Activated CD4-positive, alpha-beta T cell treated with anti-CD3 and anti-CD28 coated beads for 24 hours (primary cell): ENCODE data around the gene GSTM1.
"Not testable (repeated sequence)": the region's sequence is repeated elsewhere in the genome, so short reads cannot be mapped to it uniquely, and the experiment has no call there.

ENCODE experiments used
- DNase-seq, 2 donors: peaks; one replicate each; pipeline ENCODE4 v3.0.0-alpha.2; 2020; ENCODE audit warnings: low read depth in 2 of 2

Gene GSTM1

GRCh38 chr1:109697861-109698260, 10.2 kb downstream of the GSTM1 start:
- not testable (repeated sequence) for DNase-seq

GRCh38 chr1:109702940-109703339, 15.3 kb downstream of the GSTM1 start:
- not testable (repeated sequence) for DNase-seq

- no peak for DNase-seq
Measured at GRCh38 chr1:109704173-109704572, 16.6 kb downstream of the GSTM1 start.

GRCh38 chr1:109705411-109705810, 17.8 kb downstream of the GSTM1 start:
- no peak for DNase-seq

GRCh38 chr1:109708949-109709348, 21.3 kb downstream of the GSTM1 start:
- DNase-seq, result not testable (repeated sequence)

- DNase-seq, result not testable (repeated sequence)
Measured at GRCh38 chr1:109709822-109710221, 22.2 kb downstream of the GSTM1 start.

GRCh38 chr1:109711593-109712320, 24.1 kb downstream of the GSTM1 start, which contains the start of gene GSTM5:
GSTM5 (plus strand) TSS chr1:109712251; CDS start chr1:109712313, 62 bp downstream.
- DNase-seq, result not testable (repeated sequence)

- no peak for DNase-seq
Measured at GRCh38 chr1:109712321-109712864, 24.8 kb downstream of the GSTM1 start.

GRCh38 chr1:109713636-109714035, 26.0 kb downstream of the GSTM1 start:
- DNase-seq, result no peak

- DNase-seq, result no peak
Measured at GRCh38 chr1:109714661-109715372, 27.2 kb downstream of the GSTM1 start.

GRCh38 chr1:109716121-109716520, 28.5 kb downstream of the GSTM1 start:
- no peak for DNase-seq

GRCh38 chr1:109716570-109717090, 29.0 kb downstream of the GSTM1 start:
- DNase-seq, result no peak

GRCh38 chr1:109717729-109718128, 30.1 kb downstream of the GSTM1 start:
- no peak for DNase-seq

GRCh38 chr1:109718495-109718894, 30.9 kb downstream of the GSTM1 start:
- DNase-seq, result no peak

- DNase-seq, result no peak
Measured at GRCh38 chr1:109719337-109719837, 31.8 kb downstream of the GSTM1 start.

GRCh38 chr1:109721042-109721441, 33.4 kb downstream of the GSTM1 start:
- no peak for DNase-seq

- DNase-seq, result no peak
Measured at GRCh38 chr1:109721971-109722370, 34.4 kb downstream of the GSTM1 start.

- DNase-seq, result no peak
Measured at GRCh38 chr1:109722908-109723691, 35.5 kb downstream of the GSTM1 start.

GRCh38 chr1:109724933-109725332, 37.3 kb downstream of the GSTM1 start:
- no peak for DNase-seq

- DNase-seq, result no peak
Measured at GRCh38 chr1:109725510-109725909, 37.9 kb downstream of the GSTM1 start.

- DNase-seq, result no peak
Measured at GRCh38 chr1:109726007-109726406, 38.4 kb downstream of the GSTM1 start.
